Pancreas (tissue), 10 donors: ENCODE results near the gene ECSCR. TPM values are rescaled to one million over a fixed set of nuclear protein-coding genes. Genes with fewer than 3 reads are reported as not detected.

ENCODE experiments used
- ATAC-seq, 4 donors: fragments of 200-7000 bp; cut with Tn5 transposase; one replicate each; pipeline versions ENCODE4 v1.8.0 to v1.9.1; 2020; ENCODE audit warnings: mild to moderate bottlenecking in 4 of 4, moderate library complexity in 4 of 4
- DNase-seq, 6 donors: peaks; one replicate each; pipeline ENCODE4 v3.0.0-alpha.2; 2020
- FAIRE-seq: peaks from 2 replicates; lab custom pipeline; 2012; peaks lifted over from hg19 to GRCh38; lab: Jason Lieb, UNC
- H3K27ac ChIP-seq, 4 donors: fragments of 200-600 bp; sonication (generic); 1 replicate in 3 of 4; 2 replicates in 1 of 4; pipeline versions ENCODE4 v1.5.0 to v1.8.0; 2020
- H3K27me3 ChIP-seq, 4 donors: fragments of 200-600 bp; one replicate each; pipeline ENCODE4 v1.8.0; 2021
- H3K36me3 ChIP-seq, 3 donors: fragments of 200-600 bp; sonication (generic) in 1 of 3; one replicate each; pipeline versions ENCODE4 v1.5.0 to v1.8.0; 2020 to 2021
- H3K4me1 ChIP-seq, 3 donors: fragments of 200-600 bp; one replicate each; pipeline ENCODE4 v1.8.0; 2021
- H3K4me3 ChIP-seq, 4 donors: fragments of 200-600 bp; sonication (generic) in 2 of 4; one replicate each; pipeline versions ENCODE4 v1.5.0 to v1.8.0; 2020 to 2021
- H3K9me3 ChIP-seq, 4 donors: fragments of 200-600 bp; one replicate each; pipeline ENCODE4 v1.8.0; 2021
- CTCF ChIP-seq, 4 donors: fragments of 200-600 bp; sonication (generic) in 3 of 4; IDR thresholded peaks; one replicate each; pipeline versions ENCODE4 v1.5.0 to v1.8.0; 2021; ENCODE audit warnings: antibody characterized with exemption in 4 of 4
- WGBS, 2 donors: extraction: QIAGEN DNeasy Blood & Tissue Kit; methylation state at CpG; one replicate each; pipeline ENCODE4 v1.1.7; 2013; 5-methylcytosine and 5-hydroxymethylcytosine counted together
- intact Hi-C, 3 donors: fragments of 100-400 bp; cut with DNase I; formaldehyde crosslinking; loops; one replicate each; pipeline versions ENCODE4 v1.11.1 to v1.14.2; 2022
- polyA plus RNA-seq, 2 donors: library from polyadenylated mRNA; stranded (reverse); fragments of 200-250 nt; gene quantifications; one replicate each; pipeline ENCODE4 v1.2.3, GENCODE V29; 2013
- total RNA-seq, 6 donors: library from RNA; stranded (reverse); fragmentation: NEBNext Ultra II Directional in 4 of 6; extraction: Animal tissue kit (Norgen Biotek cat#: 25700) in 4 of 6; gene quantifications; one replicate each; pipeline versions ENCODE4 v1.2.1 to v1.2.4, GENCODE V29; 2021 to 2023
- donor health status: healthy with polysubstance abuse.
- donor health status: DM: no; HTN: no; CAD: no; lungs with moderate emphysema.
- donor health status: DM: no; HTN: no; CAD: no.
- donor health status: control.
- donor health status: control.
- donor health status: Bipolar disorder and iron deficiency.
- donor health status: DM: yes; HTN: yes; CAD: no.
- donor health status: DM: no; HTN: no; CAD: no.
- donor health status: DM: no; HTN: no; CAD: no.
- donor health status: DM: yes; HTN: yes; CAD: no.

ECSCR gene
- total and polyA plus RNA-seq, 8 donors: 1.0 to 8.3 (median 2.8) TPM

- ATAC-seq (no peak), DNase-seq (no peak), FAIRE-seq (no peak)
- Histone ChIP-seq H3K36me3 (no peaks in the 10 kb centered on the region), H3K9me3 (no peaks in the 10 kb centered on the region), H3K4me1 (no peaks in the 10 kb centered on the region), H3K4me3 (no peak overlapping the region), H3K27ac (no peak overlapping the region), H3K27me3 (no peaks in the 10 kb centered on the region)
- WGBS, 2 donors: 73 to 74% methylated on average over 3 of the region's 3 CpGs
- no peak for TF ChIP-seq CTCF (IDR thresholded peaks at IDR 0.05)
- intact Hi-C loops: no loop called here
Observed at GRCh38 chr5:139451878-139452660, 10.5 kb downstream of the ECSCR start.

GRCh38 chr5:139451176-139451575 is 11.4 kb downstream of the ECSCR start:
- no peak for TF ChIP-seq CTCF (IDR thresholded peaks at IDR 0.05)
- no peaks in the 10 kb centered on the region for H3K36me3 ChIP-seq
- ATAC-seq (no peak), FAIRE-seq (no peak), DNase-seq (no peak)
- H3K27me3 ChIP-seq: no peaks in the 10 kb centered on the region
- intact Hi-C loops: no loop called here
- no peaks in the 10 kb centered on the region for H3K4me1 ChIP-seq
- no peaks in the 10 kb centered on the region for H3K9me3 ChIP-seq
- no peak overlapping the region for H3K27ac ChIP-seq
- WGBS, 2 donors: 83 to 87% methylated on average over 2 of the region's 2 CpGs
- no peak overlapping the region for H3K4me3 ChIP-seq

- no peak for ATAC-seq
- intact Hi-C loops: no loop called here
- 78 to 90% methylated on average over 5 of the region's 5 CpGs for WGBS, 2 donors
Observed at GRCh38 chr5:139446956-139447779, 15.4 kb downstream of the ECSCR start.

GRCh38 chr5:139445325-139446170 is 17.0 kb downstream of the ECSCR start:
- no peaks in the 10 kb centered on the region for H3K27me3 ChIP-seq
- WGBS, 2 donors: 47 to 49% methylated on average over 7 of the region's 7 CpGs
- intact Hi-C loops: no loop called here
- FAIRE-seq (no peak), ATAC-seq (peak in 1 of 4 donors; percentile 51), DNase-seq (no peak)
- H3K4me1 ChIP-seq: no peaks in the 10 kb centered on the region
- TF ChIP-seq CTCF (IDR thresholded peaks at IDR 0.05): no peak
- no peak overlapping the region for H3K4me3 ChIP-seq
- H3K36me3 ChIP-seq: no peaks in the 10 kb centered on the region
- no peaks in the 10 kb centered on the region for H3K9me3 ChIP-seq
- no peak overlapping the region for H3K27ac ChIP-seq

More at GRCh38 chr5:139446956-139447779, 15.4 kb downstream of the ECSCR start:
- H3K4me3 ChIP-seq: no peak overlapping the region
- H3K4me1 ChIP-seq: no peaks in the 10 kb centered on the region
- DNase-seq (no peak), FAIRE-seq (no peak)
- H3K36me3 ChIP-seq: no peaks in the 10 kb centered on the region
- no peaks in the 10 kb centered on the region for H3K27me3 ChIP-seq
- H3K27ac ChIP-seq: no peak overlapping the region
- H3K9me3 ChIP-seq: no peaks in the 10 kb centered on the region
- TF ChIP-seq CTCF (IDR thresholded peaks at IDR 0.05): no peak
